HG02943 (cell line): ENCODE data around the gene RAPGEF6.
"Not testable (repeated sequence)": the region's sequence is repeated elsewhere in the genome, so short reads cannot be mapped to it uniquely, and the experiment has no call there.

Experiments
- ATAC-seq: cut with Tn5 transposase; IDR thresholded peaks from one replicate; pipeline ENCODE4 v1.9.1; 2021; ENCODE audit warnings: mild to moderate bottlenecking, low read depth, moderate library complexity; ENCODE audit not compliant: unreplicated experiment

Gene RAPGEF6

DNA sequence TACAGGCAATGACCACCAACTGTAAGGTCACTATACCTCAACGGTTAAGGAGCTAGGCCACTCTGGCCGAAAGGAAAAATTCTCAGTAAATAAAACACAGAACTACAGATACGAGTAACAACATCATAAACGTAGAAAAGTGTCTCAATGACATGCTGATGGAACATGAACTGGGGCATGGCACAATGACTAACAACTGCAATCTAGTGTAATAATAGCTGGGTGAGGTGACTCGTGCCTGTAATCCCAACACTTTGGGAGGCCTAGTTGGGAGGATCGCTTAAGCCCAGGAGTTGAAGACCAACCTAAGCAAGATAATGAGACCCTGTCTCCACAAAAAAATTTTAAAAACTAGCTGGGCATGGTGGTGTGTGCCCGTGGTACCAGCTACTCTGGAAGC is 9.8 kb upstream of the RAPGEF6 start:
- no peak for ATAC-seq

DNA sequence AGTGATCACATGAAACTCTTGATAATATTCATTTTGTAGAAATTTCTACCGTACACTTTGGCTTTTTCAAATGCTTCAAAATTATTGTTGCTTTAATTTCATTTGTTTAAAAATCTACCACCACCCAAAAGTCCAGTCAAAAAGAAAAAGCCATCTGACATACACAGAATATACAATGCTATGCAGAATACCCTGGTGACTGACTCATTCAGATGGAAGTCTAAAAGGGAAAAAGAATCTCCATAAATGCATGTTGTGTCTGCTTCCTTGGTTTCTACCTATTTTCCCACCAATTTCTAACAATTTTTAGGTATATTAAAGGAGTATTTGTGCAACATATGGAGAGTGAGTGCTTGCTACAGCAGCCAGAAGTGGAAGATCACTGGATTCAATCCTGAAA is 9.3 kb upstream of the RAPGEF6 start:
- ATAC-seq, result no peak

DNA sequence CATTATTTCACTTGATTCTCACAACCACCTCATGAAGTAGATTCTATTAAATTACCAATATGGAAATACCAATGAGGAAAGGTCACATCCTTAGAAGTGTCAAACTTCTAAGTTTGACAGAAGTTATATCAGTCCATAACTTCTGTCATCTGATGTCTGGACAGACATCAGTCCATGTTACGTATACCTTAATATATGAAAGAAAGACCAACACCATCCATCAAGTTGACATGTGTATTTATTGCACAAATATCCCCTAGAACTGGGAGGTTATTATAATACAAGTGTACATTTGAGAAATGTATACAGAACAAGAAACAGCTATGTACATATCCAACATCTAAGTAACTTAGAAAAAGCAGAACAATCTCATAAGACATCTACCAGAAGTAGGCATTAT is 6.5 kb upstream of the RAPGEF6 start:
- ATAC-seq, result no peak

DNA sequence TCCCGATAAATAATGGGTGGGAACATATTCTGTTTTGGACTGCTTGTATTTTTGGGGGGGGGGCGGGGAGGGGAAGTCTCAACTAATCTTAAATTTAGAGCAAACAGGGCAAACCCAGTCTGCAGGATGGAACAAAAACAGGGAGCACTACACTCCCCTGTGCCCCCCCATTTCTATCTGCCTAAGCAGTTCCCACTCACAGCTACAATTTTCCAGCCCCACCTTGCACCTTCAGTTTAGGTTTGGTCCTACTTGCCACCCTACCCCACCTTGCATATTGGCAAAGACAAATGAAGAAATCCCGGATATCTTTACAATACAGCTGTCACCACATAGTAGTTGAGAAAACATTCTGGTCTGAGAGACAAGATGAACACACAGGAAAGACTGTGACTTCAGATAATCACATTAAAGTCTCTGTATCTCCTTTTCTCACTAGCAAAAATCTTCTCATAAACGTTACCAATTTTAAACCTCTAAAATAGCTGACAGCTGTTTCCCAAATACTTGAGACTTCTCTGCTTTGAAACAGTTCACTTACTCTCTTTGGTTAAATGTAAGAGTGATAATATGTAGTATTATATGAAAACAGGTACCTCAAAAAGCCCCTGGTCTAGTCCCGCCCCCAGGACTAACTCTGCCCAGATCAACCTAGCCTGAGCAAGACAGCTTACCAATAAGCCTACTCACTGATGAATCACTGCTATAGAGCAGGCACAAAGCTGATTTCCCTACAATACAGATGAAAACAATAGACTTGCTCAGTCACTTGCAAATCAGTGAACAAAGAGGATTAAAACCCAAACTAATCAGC is 5.2 kb upstream of the RAPGEF6 start:
- no peak for ATAC-seq

DNA sequence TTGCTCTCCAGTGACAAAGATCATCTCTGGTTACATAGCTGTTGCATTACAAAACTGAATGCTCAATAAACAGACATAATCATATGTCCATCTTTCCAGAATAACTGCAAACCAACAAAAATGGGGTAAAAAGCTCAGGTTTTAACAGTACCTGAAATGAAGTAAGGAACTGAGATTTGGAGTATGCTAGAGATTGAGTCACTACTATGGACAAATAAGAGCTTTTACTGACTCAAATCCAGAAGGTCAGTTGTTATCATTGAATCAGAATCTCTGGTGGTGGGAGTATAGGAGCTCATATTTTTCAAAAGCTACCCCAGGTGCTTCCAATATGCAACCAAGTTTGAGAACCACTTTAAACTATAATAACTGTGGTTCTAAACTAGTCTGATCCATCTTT is 4.1 kb upstream of the RAPGEF6 start:
- ATAC-seq, result no peak

DNA sequence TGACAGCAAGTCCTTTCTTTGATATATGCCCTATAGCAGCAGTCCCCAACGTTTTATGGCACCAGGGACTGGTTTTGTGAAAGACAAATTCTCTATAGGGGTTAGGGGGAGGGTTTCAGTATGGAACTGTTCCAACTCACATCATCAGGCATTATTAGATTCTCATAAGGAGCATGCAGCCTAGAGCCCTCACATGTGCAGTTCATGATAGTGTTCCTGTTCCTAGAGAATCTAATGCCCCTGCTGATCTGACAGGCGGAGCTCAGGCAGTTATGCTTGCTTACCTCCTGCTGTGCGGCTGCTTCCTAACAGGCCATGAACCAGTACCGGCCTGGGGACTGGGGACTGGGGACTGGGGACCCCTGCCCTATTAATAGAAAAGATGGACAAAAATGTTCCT is 2.7 kb upstream of the RAPGEF6 start:
- ATAC-seq, result no peak

DNA sequence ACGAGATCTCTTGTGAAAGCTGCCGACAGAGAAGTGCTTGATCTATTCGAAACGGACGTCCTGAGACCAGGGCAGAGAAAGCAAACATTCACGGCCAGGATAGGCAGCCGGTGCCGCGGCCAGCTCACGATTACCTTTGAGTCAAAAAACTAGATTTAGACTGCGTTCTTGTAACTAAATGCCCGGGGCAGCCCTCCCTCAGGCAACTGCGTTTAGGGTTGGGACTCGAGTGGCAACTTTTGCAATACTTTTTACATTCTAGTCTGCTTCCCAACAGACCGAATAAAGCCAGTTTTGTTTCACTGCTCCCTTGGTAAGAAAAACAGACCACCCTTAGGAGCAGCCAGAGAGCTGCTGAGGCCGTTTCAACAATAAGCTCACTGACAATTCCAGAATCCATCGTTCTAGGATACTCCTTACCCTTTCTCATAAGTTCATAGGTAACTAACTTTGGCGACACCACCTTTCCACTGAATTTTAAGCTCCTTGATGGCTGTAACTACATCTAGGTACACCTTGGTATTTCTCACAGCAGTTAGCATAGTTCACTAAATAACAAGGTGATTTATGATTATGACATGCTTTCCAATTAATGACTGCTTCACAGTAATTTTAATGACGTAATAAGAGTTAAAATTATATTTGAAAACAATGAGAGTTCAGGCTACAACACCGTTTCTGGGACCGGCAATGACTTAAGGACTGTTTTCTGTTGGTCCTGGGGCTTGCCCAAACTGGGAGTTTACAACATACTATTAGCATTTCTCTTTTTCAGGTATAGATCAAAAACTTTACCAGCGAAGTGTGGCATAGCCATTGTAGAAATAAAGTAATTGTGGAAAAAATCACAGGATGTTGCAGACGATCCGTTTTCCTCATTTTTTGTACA is 899 bp upstream of the RAPGEF6 start:
- ATAC-seq, result peak; percentile 0

DNA sequence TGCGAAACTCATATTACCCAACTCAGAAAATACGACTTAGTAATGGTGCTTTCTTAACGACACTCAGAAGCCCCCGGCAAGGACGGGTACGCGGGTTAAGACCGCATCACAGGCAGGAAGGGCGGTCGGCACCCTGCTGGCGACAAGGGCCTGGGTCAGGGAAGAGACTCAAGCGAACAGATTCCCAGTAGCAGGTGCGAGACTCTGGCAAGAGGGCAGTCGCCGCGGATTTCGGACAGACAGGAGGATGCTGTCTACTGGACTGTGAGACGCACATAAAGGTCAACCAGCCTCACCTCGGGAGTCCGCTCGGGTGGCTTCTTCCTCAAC is 398 bp downstream of the RAPGEF6 start:
- peak; percentile 27 for ATAC-seq

DNA sequence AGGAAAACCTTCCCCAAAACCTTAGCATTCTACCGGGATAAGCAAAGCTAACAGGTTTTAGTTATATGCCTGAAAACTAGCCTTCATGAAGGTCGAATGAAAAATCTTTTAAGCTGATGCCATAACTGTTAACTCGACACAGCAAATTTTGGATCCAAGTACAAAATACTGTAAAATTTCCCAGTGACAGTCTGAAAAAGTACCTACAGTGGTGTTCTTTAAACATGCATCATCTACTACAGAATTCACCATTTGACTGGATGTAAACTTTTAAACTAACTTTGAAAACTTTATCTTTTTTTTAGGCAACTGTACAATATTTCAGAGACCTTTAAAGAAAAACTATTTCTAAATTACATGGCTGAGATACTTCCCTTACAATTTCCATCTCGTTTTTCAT is 791 bp downstream of the RAPGEF6 start:
- ATAC-seq, result no peak

DNA sequence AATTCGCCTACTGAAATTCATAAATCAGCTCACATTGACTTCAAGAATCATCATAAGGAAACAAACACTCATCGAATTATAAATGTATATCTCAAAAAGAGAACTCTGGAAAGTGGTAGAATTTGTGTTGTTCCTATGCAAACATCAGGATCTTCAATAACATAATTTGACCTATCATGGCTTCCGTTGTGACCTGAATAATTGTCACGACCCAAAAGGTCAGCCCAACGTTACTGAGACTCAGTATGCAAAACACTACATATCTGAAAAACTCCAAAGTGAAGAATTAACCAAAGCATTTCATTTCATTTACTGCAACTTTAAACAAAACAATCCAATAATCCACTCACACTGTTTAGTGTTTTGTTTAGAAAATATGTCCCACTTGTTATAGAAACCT is 1.2 kb downstream of the RAPGEF6 start:
- no peak for ATAC-seq

DNA sequence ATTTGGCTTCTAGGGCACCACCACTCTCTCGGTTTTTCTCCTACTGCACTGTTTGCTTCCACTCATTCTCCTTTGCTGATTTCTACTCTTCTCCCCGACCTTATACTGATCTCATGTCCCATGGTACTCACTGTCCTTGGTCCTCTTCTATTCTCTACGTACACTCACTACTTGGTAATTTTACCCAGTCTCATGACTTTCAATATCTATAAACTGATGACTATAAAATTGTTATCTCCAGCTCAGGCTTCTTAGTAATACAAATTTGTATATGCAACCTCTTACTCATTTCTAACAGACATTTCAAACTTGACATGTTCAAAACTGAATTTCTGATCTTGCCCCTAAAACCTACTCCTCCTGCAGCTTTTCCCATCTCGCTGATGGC is 4.1 kb downstream of the RAPGEF6 start:
- ATAC-seq, result no peak

DNA sequence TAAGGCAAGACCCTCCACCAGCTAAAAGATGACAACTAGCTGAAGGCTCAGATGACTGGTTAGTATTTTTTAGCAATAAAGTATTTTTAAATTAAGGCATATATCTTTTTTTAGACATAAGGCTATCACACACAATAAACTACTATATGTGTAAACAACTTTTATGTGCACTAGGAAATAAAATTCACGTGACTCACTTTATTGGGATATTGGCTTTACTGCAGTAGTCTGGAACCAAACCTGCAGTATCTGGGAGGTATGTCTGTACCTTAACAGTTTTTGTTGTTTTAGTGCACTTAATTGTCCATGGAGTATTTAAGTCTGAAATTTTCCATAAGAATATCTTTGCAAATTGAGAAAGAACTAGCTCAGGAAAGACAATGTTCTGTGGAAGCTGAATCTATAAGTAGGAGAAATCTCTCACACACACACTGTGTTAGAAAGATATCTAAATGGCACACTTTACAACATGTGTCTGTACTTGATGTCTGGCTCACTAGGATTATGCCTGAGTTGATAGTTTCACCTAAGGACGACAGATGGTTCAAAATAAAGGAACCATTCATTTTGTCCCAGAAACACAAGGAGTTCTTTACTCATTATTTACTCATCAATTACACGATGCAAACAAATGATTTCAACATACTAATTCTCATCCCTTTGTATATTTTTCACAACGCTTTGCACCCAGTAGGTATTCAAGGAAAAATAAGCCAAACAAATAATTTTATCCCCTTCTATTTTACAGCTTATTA is 4.6 kb downstream of the RAPGEF6 start:
- no peak for ATAC-seq

DNA sequence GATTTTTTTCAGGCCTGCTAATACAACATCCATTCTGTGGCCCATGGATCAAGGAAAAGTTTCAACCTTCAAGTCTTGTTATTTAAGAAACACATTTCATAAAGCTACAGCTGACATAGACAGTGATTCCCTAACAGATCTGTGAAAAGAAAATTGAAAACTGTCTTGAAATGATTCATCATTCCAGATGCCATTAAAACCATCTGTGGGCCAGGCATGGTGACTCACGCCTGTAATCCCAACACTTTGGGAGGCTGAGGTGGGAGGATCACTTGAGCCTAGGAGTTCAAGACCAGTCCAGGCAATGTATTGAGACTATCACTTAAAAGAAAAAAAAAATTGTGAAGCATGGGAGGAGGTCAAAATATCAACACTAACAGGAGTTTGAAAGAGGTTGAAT is 6.0 kb downstream of the RAPGEF6 start:
- ATAC-seq, result no peak

DNA sequence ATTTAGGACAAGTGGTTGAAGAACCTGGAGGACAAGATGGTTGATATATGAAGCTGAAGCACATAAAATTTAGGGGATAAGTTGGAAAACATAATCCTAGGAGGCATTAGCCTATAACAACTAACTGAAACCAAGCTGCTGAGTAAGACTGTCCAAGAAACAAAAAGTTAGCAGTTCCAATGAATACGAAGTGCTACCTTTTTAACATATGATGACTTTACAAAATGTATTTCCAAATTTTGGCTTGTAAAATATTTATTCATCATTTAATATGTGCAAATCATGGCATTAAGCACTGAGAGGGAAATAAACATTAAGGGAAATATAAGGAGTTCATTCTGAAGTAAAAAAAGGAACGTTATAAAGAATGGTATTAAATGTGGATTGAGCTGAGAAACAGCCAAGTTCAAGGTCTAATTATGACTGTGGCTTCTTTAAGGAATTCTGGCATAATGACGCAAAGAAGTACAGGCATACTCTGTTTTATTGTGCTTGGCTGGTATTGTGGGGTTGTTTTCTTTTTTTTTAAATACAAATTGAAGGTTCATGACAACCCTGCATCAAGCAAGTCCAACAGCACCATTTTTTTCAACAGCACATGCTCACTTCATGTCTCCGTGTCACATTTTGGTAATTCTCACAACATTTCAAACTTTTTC is 7.7 kb downstream of the RAPGEF6 start:
- no peak for ATAC-seq

DNA sequence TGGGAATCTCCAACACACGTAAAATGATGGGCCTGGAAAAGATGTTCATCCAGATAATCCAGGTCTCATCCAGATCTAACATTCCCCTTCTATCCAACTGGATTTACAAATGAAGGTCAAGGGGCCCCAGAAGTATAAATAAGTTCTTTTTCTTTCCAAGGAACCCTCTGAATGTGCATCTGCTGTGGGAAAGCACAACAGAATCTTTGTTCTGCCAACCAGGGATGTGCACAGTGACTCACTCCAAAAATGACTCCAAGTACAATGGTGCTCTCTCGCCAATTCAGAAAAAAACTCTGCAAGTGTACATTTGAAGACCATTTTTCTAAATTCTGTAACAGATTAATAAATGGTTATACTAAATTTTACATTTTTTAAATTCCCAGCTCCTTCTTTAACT is 12.4 kb downstream of the RAPGEF6 start:
- no peak for ATAC-seq

DNA sequence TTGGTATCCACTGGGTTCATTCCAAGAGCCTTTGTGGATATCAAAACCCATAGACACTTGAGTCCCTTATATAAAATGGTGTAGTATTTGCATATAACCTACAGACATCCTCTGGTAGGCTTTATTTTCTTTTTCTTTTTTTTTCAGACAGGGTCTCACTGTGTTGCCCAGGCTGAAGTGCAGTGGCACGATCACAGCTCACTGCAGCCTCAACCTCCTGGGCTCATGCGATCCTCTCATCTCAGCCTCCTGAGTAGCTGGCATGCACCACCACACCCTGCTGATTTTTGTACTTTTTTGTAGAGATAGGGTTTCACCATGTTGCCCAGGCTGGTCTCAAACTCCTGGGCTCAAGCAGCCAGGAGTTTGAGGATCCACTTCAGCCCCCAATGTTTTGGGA is 13.9 kb downstream of the RAPGEF6 start:
- not testable (repeated sequence) for ATAC-seq

DNA sequence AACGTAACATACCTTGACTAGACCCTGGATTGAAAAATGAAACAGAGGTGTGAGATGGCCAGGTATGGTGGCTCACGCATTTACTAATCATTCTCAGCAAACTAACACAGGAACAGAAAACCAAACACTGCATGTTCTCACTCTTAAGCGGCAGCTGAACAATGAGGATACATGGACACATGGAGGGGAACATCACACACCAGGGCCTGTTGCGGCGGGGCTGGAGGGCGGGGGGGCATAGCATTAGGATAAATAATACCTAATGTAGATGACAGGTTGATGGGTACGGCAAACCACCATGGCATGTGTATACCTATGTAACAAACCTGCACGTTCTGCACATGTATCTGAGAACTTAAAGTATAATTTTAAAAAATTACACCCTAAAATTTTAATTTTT is 15.9 kb downstream of the RAPGEF6 start:
- no peak for ATAC-seq

DNA sequence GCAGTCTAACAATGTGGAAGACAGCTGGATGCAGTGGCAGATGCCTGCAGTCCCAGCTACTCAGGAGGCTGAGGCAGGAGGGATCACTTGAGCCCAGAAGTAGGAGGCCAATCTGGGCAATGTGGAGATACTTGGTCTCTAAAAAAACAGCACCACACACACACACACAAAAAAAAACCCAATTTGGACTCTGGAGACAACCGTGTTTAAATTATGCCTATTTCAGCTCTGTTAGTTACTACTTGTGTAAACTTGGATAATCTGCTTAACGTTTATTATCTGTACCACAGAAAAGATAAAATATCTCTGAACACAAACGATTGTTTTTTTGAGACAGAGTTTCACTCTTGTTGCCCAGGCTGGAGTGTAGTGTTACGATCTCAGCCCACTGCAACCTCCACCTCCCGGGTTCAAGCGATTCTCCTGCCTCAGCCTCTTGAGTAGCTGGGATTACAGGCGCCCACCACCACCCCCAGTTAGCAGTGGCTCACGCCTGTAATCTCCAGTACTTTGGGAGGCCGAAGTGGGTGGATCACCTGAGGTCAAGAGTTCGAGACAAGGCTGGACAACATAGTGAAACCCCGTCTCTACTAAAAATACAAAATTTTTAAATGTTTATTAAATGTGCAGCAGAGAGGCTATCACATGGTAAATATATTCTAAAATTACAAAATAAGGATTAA is 17.7 kb downstream of the RAPGEF6 start:
- ATAC-seq, result no peak

DNA sequence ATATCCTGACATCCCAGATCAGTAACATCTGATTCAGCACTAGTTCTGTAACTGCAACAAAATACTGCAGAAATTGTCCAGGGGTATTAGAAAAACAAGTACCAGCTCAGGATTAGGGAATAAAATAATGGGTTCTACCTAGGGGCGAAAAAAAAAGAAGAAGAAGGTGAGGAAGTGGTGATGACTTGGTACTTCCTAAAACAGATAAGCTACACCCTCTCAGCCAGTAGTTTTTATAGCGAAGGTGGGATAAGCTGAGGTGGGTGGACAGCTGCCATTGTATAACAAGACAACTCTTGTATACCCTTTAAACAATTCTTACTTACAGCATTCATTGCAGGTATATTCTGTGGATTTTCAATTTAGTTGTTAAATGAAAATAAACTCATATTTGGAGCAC is 19.1 kb downstream of the RAPGEF6 start:
- ATAC-seq, result no peak

DNA sequence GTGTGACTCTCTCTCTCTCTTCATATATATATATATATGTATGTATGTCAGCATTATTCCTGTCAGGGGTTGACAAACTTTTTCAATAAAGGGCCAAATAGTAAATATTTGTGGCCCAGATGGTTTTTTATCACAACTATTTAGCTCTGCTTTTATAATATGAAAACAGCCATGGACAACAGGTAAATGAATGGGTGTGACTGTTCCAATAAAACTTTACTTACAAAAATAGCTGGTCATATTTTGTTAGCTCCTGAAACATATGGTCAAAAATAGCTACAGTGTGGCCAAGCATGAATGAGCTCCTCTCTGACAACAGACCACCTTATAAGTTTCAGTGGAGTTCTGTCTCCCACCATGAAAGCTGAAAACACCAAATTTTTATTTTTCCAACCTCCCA is 21.6 kb downstream of the RAPGEF6 start:
- ATAC-seq, result no peak
